Fibroblast of upper back skin (primary cell): ENCODE measurements around the gene CDX2.

ENCODE experiments used
- DNase-seq: peaks from one replicate; pipeline ENCODE4 v3.0.0-alpha.2; 2013

CDX2 gene

DNA sequence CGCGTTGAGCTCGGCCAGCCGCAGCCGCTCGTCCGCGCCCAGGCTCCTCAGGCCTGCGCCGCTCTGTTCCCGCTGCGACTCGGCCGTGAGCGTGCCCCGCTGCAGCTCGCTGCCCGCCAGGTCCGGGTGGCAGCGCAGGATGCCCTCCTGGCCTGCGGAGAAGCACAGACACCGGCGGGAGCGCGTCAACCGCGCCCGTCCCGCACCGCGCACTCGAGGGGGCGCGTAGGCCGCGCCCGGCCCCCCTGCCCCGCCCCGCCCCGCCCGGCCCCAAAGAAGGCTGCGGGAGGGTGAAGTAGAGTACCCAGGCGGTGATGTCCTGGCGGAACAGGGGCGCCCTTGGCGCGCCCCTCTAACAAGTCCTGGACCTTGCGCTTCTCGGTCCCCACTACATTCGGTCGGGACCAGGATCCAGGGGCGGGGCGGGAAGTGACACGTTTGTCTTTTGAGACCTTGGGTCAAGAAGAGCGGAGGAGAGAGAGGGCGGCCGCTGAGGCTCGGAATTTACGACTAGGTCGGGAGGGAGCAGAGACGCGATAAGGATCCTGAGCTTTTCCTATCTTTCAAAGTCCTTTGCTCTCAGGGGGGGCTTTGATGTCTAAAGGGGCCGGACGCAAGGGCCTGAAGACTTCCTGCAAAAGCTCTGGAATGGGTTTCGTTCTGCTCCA, 9.3 kb upstream of the CDX2 start:
- no peak for DNase-seq

- DNase-seq, result no peak
Measured at GRCh38 chr13:27977476-27978300, 8.6 kb upstream of the CDX2 start.

GRCh38 chr13:27976362-27977091, 7.4 kb upstream of the CDX2 start:
- no peak for DNase-seq

DNA sequence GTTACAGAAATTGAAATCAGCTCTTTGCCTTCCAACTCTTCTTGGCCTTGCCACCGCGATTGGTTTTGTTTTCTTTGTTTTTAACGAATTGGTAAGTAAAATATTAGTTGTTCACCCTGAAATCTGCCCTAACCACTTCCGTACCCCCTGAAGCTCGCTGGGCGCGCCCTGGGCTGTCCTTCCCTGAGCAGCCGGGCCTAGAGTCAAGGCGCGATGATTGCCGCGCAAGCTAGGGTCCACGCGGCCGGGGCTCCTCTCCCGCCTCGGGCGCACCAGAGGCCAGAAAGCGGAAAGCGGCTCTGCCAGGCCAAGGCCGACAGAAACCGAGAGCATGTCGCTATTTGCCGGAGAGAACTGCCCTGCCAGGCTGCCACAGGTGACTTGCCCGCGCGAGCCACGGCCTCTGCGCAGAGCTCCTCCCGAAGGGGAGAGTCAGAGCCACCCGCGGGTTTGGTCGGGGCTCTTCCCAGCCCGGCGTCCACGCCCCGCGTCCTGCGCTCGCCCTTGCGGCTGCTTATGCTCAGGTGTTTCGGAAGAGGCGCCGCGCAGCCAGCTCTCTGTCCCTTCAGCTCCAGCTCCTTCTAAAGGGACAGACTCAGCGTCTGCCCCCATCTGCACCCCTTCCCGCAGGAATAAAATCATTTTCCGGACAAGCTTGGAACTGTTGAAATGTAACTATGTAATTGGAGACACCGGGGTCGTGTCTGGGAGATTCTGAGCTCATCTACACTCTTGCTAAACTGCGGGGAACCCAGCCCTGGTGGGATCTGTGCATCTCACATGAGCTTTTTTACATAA, 6.6 kb upstream of the CDX2 start:
- DNase-seq, result no peak

DNA sequence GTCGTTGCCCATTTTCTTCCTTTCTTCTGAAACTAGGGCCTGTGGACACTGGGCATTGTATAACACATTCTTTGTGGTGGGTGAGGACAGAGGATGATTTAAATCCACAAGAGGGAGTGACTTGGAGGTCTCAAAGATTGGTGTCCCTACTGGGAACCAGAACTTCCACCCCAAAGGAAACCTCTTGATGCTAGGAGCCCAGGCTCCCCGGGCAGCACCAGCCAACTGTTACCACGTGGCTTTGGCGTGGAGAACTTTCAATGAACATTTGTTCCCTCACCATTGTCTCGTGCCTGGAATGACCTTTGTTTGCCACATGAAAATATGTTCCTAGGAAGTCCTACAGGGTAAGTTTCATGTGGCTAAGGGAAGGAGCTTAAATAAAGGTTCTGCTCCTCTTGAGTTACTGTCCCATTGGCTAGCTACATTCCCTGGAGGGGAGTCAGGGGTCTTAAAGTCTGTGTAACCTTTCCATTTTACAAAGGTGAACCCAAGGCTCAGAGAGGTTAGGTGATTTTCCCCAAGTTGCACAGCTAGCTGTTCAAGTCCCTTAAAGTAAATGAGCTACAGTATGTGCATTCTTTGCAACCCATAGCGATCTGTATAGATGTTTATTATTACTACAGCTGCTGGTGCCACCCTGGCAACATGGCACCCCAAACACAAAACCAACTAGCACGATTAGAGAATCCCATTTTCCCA, 5.0 kb upstream of the CDX2 start:
- DNase-seq, result no peak

DNA sequence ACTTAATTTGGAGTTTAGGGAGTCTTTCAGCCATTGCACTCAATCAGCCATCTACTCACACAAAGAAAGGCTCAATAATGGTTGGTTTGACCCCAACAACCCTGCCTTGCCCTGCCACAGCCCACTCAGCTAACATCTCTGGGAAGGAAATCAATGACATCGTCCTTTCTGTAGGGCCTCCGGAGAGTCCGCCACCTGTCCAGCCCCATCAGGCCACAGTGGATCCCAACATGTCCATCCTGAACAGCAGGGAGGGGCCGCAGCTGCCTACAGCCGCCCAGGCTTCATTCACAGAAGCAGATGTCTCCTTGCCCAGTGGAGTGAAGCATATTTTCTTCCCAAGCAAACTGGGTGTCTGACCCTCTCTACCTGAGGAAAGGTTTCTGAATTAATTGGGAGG, 4.2 kb upstream of the CDX2 start:
- no peak for DNase-seq

DNA sequence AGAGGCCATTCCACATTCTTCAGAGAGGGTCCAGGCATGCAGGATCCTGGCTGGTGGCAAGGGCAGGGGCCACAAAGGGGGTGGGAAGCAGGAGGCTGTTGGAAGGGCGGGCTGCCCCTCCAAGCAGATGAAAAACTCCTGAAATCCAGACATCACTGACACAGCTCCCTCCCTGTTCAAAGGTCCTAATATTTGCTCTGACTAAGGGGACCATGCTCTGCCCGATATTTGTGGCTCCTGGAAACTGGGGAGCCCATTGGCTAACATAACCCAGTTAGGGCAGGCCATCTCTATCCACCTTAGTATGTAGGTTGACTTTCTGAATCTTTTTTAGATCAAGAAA, 3.3 kb upstream of the CDX2 start:
- DNase-seq, result no peak

DNA sequence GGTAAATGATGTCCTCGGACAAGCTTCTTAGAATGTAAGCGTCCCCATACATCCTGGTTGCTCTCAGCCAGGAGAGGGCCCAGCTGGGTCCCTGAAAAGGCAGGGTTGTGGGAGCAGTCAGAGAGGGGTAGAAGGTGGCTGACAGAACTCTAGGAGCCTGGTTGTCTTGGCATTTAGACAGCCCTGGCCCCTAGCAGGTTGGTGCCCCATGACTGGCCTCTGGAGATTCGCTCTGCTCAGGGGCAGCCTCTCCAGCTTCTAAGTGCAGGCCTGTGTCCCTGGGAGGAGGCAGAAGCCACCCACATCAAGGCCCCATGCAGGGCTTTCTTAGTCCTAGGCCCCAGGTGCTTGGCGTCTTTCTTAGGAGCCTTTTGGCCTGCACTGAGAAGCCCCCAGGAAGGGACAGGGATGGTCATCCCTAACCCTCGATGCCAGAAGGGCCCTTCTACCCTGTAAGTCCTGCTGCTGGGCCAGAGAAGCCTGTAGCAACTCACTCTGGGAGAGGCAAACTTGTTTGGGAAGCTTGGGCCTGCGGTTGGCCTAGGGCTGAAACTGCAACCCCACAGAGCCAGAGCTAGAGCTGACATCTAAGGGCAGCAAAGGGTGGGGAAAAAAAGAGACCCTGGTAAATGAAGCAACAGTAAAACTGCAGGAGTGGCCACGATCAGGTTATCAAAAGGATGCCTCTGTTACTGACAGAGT, 2.8 kb upstream of the CDX2 start:
- DNase-seq, result no peak

DNA sequence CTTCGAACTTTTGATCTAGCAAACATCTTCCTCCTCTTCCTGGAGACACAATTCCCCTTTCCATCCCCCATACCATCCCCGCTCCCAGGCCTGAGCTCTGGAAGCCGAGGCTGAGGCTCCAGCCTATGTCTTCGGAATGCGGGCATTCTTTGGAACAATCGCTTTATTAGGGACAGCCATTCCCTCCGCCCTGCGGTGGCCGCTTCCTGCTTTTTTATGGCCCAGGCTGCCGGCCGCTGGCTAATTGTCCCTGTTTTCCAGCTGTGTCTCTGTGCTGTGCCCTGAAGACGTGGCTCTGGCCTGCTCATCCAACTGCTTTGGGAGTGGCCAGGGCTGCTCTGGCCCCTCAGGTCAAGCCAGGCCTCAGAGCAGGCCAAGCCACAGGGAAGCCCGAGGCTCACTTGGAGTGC, 2.1 kb upstream of the CDX2 start:
- DNase-seq, result no peak

DNA sequence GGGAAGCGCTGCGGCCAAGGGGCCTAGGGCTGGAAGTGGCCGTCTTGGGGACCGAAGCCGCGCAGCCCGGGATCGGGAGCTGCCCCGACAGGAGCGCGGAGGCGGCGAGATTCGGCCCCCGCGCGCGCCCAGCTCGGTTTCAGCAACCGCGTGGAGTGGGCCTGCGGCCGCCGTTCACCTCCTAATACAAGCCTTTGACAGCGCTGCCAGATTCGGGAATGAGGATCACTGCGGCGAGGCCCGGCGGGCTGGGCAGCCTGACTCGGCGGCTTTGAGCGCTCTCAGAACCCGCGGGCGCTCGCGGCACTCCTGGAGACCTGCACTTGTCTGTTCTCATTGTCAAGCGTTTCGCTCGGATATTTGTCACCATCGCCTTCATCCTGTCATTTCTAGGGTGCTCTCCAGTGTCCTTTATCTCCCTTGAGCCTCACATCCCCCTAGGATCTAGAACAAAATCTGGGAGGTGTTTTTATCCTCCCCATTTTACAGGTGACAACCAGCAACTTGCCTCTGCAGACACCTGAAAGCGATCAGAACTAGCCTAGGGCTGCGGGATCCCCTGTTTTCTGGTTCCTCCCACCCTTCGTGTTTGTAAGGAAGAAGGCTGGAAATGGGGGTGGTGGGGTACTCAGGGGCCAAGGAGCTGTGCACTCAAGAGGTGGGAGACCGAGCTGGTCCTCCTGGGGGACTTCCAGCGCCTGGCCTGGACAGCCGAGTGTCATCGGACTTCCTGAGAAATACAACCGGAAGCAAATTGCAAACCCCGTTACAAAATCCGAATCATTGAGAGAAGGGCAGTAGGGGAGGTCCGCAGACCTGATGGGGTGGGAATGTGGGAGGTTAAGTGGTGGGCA, 1.5 kb upstream of the CDX2 start:
- DNase-seq, result no peak

GRCh38 chr13:27969866-27970229, 733 bp upstream of the CDX2 start:
- no peak for DNase-seq

DNA sequence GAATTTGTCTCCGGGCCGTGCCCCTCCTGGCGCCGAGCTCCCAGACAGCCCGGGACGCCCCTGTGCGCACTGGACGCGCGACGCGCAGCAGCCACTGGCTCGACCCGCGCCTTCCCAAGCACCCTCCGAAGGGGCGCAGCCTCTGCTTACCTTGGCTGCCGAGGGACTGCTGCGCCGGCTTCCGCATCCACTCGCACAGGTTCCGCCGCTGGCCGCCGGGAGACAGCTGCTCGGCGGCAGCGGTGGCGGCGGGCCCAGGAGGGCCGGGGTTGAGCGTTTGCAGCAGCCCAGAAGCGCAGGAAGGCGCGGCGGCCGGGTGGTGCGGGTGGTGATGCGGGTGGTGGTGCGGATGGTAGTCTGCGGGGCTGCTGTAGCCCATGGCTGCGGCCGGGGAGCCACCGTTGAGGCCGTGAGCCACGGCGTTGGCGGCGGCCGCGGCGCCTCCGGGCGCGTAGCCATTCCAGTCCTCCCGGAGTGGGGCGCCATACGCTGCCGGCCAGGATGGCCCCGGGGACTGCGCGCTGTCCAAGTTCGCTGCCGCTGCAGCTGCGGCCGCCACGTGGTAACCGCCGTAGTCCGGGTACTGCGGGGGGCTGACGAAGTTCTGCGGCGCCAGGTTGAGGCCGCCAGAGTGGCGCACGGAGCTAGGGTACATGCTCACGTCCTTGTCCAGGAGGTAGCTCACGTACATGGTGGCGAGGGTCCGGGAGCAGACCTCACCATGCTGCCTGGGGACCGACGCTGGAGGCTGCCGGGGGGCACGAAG, 616 bp downstream of the CDX2 start:
- DNase-seq, result no peak

DNA sequence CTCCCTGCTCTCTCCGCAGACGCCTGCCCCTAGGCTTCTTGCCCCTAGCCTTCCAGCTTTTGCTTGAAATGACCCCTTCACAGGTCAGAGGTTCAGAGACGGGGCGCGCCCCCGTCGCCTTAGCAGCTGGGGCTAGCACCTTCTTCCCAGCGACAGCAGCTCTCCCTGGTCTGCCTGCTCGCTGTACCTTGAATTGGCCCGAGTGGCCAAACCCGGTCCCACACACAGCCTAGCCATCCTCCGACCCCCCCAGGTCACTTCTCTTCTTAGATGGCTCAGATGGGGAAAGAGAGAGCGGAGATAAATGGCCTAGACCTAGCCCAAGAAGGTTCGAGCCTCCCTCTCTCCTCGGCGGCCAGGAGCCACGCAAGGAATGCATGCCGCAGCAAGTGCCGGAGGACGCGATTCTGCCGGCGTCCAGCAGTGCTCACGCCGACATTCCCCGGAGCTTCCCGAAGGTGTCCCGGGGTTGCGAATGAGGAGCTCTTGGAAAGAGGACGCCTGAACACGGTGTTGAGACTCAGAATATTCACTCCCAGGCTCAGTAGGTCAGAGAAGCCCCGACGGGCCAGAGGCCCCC, 1.3 kb downstream of the CDX2 start:
- DNase-seq, result no peak

DNA sequence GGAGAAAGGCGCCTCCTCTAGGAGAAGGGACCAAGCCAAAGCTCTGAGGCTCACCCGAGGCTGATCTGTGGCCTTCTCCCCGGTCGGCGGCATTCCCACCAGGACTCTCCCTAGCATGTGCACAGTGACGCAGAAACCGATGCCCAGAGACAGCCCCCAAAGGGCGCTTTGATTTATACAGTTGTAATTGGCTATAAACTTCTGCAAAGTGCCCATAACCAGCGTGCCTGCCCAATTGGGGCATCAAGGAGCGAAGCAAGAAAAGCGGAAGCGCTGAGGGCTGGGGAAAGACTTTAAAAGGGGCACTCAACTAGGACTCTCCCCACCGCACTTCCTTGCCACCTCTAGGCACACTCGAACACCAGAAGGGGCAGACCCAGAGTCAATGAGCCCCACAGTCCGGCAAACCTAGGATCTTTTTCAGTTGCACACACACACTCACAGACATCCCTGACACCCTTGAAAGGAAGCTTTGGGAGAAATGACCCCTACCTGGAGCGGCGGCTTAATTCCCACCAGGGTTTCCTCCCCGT, 1.8 kb downstream of the CDX2 start:
- DNase-seq, result no peak

GRCh38 chr13:27966641-27967202, 2.4 kb downstream of the CDX2 start:
- no peak for DNase-seq

- no peak for DNase-seq
Measured at GRCh38 chr13:27965740-27966640, 3.1 kb downstream of the CDX2 start.

DNA sequence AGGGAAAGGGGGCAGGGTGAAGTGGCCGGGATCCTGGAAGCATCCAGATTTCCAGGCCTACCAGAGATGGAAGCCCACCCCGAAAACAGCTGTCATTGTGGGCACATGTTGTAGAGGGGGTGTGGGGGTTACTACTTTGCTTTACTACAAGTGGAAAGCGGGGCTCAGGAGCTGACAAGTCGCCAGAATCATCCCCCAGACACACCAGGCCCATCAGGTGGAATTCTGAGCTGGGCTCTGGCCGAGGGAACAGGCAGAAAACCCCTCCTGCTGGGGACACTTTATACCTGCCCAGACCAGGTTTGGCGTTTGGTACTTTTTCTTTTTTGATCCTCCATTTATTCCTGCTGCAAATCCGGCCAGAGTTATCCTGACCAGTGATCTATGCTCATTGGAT, 3.8 kb downstream of the CDX2 start:
- DNase-seq, result no peak

DNA sequence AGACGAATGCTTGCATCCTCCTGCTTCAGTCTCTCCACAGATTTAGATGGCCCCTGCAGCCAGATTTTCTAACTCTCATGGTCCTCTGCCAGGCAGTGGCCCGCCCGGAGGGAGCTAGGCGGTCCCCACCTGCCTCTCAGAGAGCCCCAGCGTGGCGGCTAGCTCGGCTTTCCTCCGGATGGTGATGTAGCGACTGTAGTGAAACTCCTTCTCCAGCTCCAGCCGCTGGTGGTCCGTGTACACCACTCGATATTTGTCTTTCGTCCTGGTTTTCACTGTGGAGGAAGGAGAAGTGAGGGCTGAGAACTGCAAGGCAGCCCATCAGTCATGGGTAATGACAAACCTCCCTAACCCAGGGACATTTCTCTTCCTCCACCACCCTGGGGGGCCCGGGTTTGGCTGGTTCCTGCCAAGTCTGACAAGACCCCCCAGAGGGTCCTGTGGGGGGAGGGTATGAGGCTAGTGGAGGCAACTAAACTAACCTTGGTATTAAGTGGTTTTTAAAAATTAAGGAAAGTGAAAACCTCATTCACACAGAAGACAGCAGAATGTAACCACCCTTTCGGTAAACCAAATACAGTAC, 4.3 kb downstream of the CDX2 start:
- DNase-seq, result no peak
